Measurements from ENCODE around the gene STX1B. TPM values are rescaled to one million over a fixed set of nuclear protein-coding genes. Genes with fewer than 3 reads are reported as not detected.

Gene STX1B
- polyA plus RNA-seq, 2 donors: 0.29 to 1.6 TPM

GRCh38 chr16:30998852-30999761 is 11.3 kb downstream of the STX1B start:
- peaks cover 6 to 29% of the 10 kb centered on the region in 2 donors for H3K4me1 ChIP-seq (ENCODE audit: control insufficient read depth in 2 of 2, insufficient read depth in 2 of 2, low read length in 1 of 2)
- H3K27me3 ChIP-seq (ENCODE audit: control insufficient read depth in 1 of 2, insufficient read depth in 2 of 2, low read length in 2 of 2): no peaks in the 10 kb centered on the region
- 51 to 59% methylated on average over 6 of the region's 6 CpGs for WGBS, 2 donors
- H3K4me3 ChIP-seq (ENCODE audit: low read depth in 1 of 2, low read length in 2 of 2): no peak overlapping the region
- H3K9me3 ChIP-seq (ENCODE audit: control insufficient read depth in 2 of 2, insufficient read depth in 1 of 2, low read depth in 1 of 2, low read length in 1 of 2): no peaks in the 10 kb centered on the region
- H3K36me3 ChIP-seq (ENCODE audit: control insufficient read depth in 2 of 2, insufficient read depth in 2 of 2, low read length in 1 of 2): no peaks in the 10 kb centered on the region
- peak overlapping the region in 1 of 2 donors; percentile 17 for H3K27ac ChIP-seq (ENCODE audit: low read depth in 2 of 2, low read length in 1 of 2)

- Histone ChIP-seq H3K27ac (ENCODE audit: low read depth in 2 of 2, low read length in 1 of 2) (peak overlapping the region; percentile 66 to 82), H3K4me1 (ENCODE audit: control insufficient read depth in 2 of 2, insufficient read depth in 2 of 2, low read length in 1 of 2) (peaks cover 6 to 26% of the 10 kb centered on the region in 2 donors)
These were observed 12.4 kb downstream of the STX1B start for GRCh38 chr16:30997725-30998711.

DNA sequence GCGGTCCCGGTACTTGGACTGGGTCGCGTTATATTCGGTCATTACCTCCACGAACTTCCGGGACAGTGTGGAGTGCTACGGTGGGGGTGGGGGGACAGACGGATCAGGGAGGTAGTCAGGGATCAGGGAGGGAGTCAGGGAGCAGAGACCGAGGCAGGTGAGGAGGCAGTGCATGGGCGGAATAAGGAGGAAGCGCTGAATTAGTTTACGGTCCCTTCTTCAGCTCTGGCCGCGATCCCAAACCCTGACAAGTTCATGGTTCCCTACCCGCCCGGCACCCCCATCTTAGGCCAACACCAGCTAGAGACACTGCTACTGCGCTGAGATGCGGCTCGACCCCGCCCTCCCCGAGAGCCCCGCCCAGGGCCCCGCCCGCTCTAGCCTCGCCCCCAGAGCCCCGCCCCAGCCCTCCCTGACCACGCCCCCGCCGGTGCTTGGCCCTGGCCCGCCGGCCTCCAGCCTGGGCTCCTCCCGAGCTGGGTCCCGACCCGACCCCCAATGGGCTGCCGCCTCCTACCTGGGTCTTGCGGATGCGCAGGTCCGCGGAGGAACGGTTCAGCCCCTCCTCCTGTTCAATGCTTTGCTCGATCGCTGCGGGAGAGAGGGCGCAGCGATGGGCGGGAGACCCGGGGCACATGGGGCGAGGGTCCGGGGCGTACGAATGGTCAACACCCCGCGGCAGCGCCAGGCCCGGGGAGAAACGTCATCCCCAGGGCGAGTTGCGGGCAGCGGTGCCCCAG is 13.3 kb downstream of the STX1B start:
- Histone ChIP-seq H3K36me3 (ENCODE audit: control insufficient read depth in 2 of 2, insufficient read depth in 2 of 2, low read length in 1 of 2) (no peaks in the 10 kb centered on the region), H3K27me3 (ENCODE audit: control insufficient read depth in 1 of 2, insufficient read depth in 2 of 2, low read length in 2 of 2) (no peaks in the 10 kb centered on the region), H3K9me3 (ENCODE audit: control insufficient read depth in 2 of 2, insufficient read depth in 1 of 2, low read depth in 1 of 2, low read length in 1 of 2) (no peaks in the 10 kb centered on the region), H3K4me3 (ENCODE audit: low read depth in 1 of 2, low read length in 2 of 2) (peak overlapping the region; percentile 49 to 56), H3K27ac (ENCODE audit: low read depth in 2 of 2, low read length in 1 of 2) (peak overlapping the region; percentile 75 to 82), H3K4me1 (ENCODE audit: control insufficient read depth in 2 of 2, insufficient read depth in 2 of 2, low read length in 1 of 2) (peaks cover 5 to 20% of the 10 kb centered on the region in 2 donors)
- WGBS, 2 donors: 2 to 4% methylated on average over 44 to 60 of the region's 60 CpGs

More at GRCh38 chr16:30997725-30998711, 12.4 kb downstream of the STX1B start:
- H3K9me3 ChIP-seq (ENCODE audit: control insufficient read depth in 2 of 2, insufficient read depth in 1 of 2, low read depth in 1 of 2, low read length in 1 of 2): no peaks in the 10 kb centered on the region
- 39 to 53% methylated on average over 21 of the region's 21 CpGs for WGBS, 2 donors
- H3K27me3 ChIP-seq (ENCODE audit: control insufficient read depth in 1 of 2, insufficient read depth in 2 of 2, low read length in 2 of 2): no peaks in the 10 kb centered on the region
- H3K36me3 ChIP-seq (ENCODE audit: control insufficient read depth in 2 of 2, insufficient read depth in 2 of 2, low read length in 1 of 2): no peaks in the 10 kb centered on the region
- peak overlapping the region; percentile 49 to 56 for H3K4me3 ChIP-seq (ENCODE audit: low read depth in 1 of 2, low read length in 2 of 2)

DNA sequence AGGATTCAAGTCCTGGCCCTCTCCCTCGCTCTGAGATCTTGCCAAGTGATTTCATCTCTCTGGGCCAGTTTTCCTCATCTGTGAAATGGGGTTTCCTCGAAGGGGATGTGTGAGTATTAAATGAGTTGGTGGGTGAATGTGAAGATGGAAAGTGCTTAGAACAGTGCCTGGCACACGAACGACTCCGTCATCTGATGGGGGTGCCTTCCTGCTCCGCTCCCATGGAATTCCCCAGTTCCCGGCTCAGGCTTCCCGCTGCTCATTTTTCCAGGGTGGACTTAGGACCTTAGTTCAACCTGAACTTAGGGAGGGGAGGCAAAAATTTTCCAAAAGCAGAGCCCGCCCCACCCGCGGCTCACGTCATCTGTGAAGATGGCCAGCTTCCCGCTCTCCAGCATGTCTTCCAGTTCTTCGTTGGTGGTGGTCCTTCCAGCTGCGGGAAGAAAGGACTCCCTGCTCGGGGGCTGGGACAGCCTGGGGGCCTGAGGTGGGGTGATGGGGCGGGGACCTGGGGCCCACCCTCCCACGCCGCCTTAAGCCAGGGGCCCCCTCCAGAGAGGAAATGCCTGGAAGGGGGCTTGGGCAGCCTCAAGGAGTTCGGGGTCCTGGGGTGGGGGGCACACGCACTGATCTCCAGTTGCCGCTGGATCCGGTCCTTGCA is 14.0 kb downstream of the STX1B start:
- Histone ChIP-seq H3K4me1 (ENCODE audit: control insufficient read depth in 2 of 2, insufficient read depth in 2 of 2, low read length in 1 of 2) (peaks cover 2 to 14% of the 10 kb centered on the region in 2 donors), H3K9me3 (ENCODE audit: control insufficient read depth in 2 of 2, insufficient read depth in 1 of 2, low read depth in 1 of 2, low read length in 1 of 2) (no peaks in the 10 kb centered on the region), H3K27ac (ENCODE audit: low read depth in 2 of 2, low read length in 1 of 2) (peak overlapping the region; percentile 75 to 81), H3K36me3 (ENCODE audit: control insufficient read depth in 2 of 2, insufficient read depth in 2 of 2, low read length in 1 of 2) (no peaks in the 10 kb centered on the region), H3K27me3 (ENCODE audit: control insufficient read depth in 1 of 2, insufficient read depth in 2 of 2, low read length in 2 of 2) (no peaks in the 10 kb centered on the region), H3K4me3 (ENCODE audit: low read depth in 1 of 2, low read length in 2 of 2) (peak overlapping the region; percentile 49 to 56)
- 13 to 22% methylated on average over 23 of the region's 23 CpGs for WGBS, 2 donors

GRCh38 chr16:30995927-30996323 is 14.5 kb downstream of the STX1B start:
- H3K27me3 ChIP-seq (ENCODE audit: control insufficient read depth in 1 of 2, insufficient read depth in 2 of 2, low read length in 2 of 2): no peaks in the 10 kb centered on the region
- 80 to 84% methylated on average over 11 of the region's 11 CpGs for WGBS, 2 donors
- H3K27ac ChIP-seq (ENCODE audit: low read depth in 2 of 2, low read length in 1 of 2): peak overlapping the region; percentile 47 to 75
- peaks cover 2 to 11% of the 10 kb centered on the region in 2 donors for H3K4me1 ChIP-seq (ENCODE audit: control insufficient read depth in 2 of 2, insufficient read depth in 2 of 2, low read length in 1 of 2)
- H3K9me3 ChIP-seq (ENCODE audit: control insufficient read depth in 2 of 2, insufficient read depth in 1 of 2, low read depth in 1 of 2, low read length in 1 of 2): no peaks in the 10 kb centered on the region
- no peaks in the 10 kb centered on the region for H3K36me3 ChIP-seq (ENCODE audit: control insufficient read depth in 2 of 2, insufficient read depth in 2 of 2, low read length in 1 of 2)
- no peak overlapping the region for H3K4me3 ChIP-seq (ENCODE audit: low read depth in 1 of 2, low read length in 2 of 2)

DNA sequence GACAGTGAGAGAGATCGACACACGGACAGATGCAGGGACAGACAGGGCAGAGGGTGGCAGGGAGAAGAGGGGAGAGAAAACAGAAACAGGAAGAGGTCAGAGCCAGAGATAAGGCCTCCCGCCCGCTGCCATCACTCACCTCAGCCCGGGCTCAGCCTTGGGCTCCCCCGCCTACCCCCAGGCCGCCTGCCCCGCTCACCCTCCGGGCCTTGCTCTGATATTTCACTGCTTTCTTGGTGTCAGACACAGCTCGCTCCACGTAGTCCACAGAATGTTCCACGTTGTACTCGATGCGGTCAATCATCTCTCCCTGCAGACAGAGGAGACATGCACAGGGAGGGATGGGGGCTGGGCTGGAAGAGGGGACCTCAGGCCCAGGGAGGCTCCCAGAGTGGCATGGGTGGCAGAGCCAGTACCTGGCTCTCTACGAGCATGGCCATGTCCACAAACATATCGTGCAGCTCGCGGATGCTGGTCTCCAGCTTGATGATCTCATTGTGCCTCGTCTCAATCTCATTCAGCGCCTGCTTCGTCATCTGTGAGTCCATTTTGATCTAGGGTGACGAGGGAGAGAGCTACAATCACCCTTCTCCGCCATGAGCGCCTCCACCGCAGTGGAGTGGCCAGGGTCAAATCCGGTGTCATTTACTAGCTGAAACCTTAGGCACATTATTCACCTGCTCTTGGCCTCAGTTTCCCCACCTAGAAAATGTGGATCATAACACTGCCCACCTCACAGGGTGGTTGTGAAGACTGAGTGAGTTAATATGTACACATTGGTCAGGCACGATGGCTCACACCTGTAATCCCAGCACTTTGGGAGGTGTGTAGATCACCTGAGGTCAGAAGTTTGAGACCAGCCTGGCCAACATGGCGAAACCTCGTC is 17.3 kb downstream of the STX1B start:
- Histone ChIP-seq H3K9me3 (ENCODE audit: control insufficient read depth in 2 of 2, insufficient read depth in 1 of 2, low read depth in 1 of 2, low read length in 1 of 2) (no peaks in the 10 kb centered on the region), H3K4me3 (ENCODE audit: low read depth in 1 of 2, low read length in 2 of 2) (no peak overlapping the region), H3K27me3 (ENCODE audit: control insufficient read depth in 1 of 2, insufficient read depth in 2 of 2, low read length in 2 of 2) (no peaks in the 10 kb centered on the region), H3K4me1 (ENCODE audit: control insufficient read depth in 2 of 2, insufficient read depth in 2 of 2, low read length in 1 of 2) (peaks cover 2 to 11% of the 10 kb centered on the region in 2 donors), H3K36me3 (ENCODE audit: control insufficient read depth in 2 of 2, insufficient read depth in 2 of 2, low read length in 1 of 2) (peaks cover 0 to 2% of the 10 kb centered on the region in 2 donors), H3K27ac (ENCODE audit: low read depth in 2 of 2, low read length in 1 of 2) (no peak overlapping the region)
- 80 to 84% methylated on average over 28 to 29 of the region's 29 CpGs for WGBS, 2 donors

- 85 to 86% methylated on average over 21 of the region's 21 CpGs for WGBS, 2 donors
These were observed 18.1 kb downstream of the STX1B start for GRCh38 chr16:30992276-30992780.

GRCh38 chr16:30991052-30991451 is 19.4 kb downstream of the STX1B start:
- Histone ChIP-seq H3K9me3 (ENCODE audit: control insufficient read depth in 2 of 2, insufficient read depth in 1 of 2, low read depth in 1 of 2, low read length in 1 of 2) (no peaks in the 10 kb centered on the region), H3K27me3 (ENCODE audit: control insufficient read depth in 1 of 2, insufficient read depth in 2 of 2, low read length in 2 of 2) (no peaks in the 10 kb centered on the region), H3K4me1 (ENCODE audit: control insufficient read depth in 2 of 2, insufficient read depth in 2 of 2, low read length in 1 of 2) (no peaks in the 10 kb centered on the region), H3K27ac (ENCODE audit: low read depth in 2 of 2, low read length in 1 of 2) (no peak overlapping the region), H3K4me3 (ENCODE audit: low read depth in 1 of 2, low read length in 2 of 2) (no peak overlapping the region), H3K36me3 (ENCODE audit: control insufficient read depth in 2 of 2, insufficient read depth in 2 of 2, low read length in 1 of 2) (peaks cover 0 to 7% of the 10 kb centered on the region in 2 donors)
- WGBS, 2 donors: 73 to 77% methylated on average over 8 of the region's 8 CpGs

More at GRCh38 chr16:30992276-30992780, 18.1 kb downstream of the STX1B start:
- H3K9me3 ChIP-seq (ENCODE audit: control insufficient read depth in 2 of 2, insufficient read depth in 1 of 2, low read depth in 1 of 2, low read length in 1 of 2): no peaks in the 10 kb centered on the region
- peaks cover 0 to 7% of the 10 kb centered on the region in 2 donors for H3K36me3 ChIP-seq (ENCODE audit: control insufficient read depth in 2 of 2, insufficient read depth in 2 of 2, low read length in 1 of 2)
- no peaks in the 10 kb centered on the region for H3K27me3 ChIP-seq (ENCODE audit: control insufficient read depth in 1 of 2, insufficient read depth in 2 of 2, low read length in 2 of 2)
- no peak overlapping the region for H3K27ac ChIP-seq (ENCODE audit: low read depth in 2 of 2, low read length in 1 of 2)
- H3K4me3 ChIP-seq (ENCODE audit: low read depth in 1 of 2, low read length in 2 of 2): no peak overlapping the region
- H3K4me1 ChIP-seq (ENCODE audit: control insufficient read depth in 2 of 2, insufficient read depth in 2 of 2, low read length in 1 of 2): peaks cover 0 to 4% of the 10 kb centered on the region in 2 donors

Data from esophagus (tissue), 2 donors.